ENCODE measurements around the gene NAGA. TPM values are rescaled to one million over a fixed set of nuclear protein-coding genes. Genes with fewer than 3 reads are reported as not detected.

NAGA gene
- total RNA-seq, 2 experiments from 2014 or later, result 14.4 to 16.9 TPM

DNA sequence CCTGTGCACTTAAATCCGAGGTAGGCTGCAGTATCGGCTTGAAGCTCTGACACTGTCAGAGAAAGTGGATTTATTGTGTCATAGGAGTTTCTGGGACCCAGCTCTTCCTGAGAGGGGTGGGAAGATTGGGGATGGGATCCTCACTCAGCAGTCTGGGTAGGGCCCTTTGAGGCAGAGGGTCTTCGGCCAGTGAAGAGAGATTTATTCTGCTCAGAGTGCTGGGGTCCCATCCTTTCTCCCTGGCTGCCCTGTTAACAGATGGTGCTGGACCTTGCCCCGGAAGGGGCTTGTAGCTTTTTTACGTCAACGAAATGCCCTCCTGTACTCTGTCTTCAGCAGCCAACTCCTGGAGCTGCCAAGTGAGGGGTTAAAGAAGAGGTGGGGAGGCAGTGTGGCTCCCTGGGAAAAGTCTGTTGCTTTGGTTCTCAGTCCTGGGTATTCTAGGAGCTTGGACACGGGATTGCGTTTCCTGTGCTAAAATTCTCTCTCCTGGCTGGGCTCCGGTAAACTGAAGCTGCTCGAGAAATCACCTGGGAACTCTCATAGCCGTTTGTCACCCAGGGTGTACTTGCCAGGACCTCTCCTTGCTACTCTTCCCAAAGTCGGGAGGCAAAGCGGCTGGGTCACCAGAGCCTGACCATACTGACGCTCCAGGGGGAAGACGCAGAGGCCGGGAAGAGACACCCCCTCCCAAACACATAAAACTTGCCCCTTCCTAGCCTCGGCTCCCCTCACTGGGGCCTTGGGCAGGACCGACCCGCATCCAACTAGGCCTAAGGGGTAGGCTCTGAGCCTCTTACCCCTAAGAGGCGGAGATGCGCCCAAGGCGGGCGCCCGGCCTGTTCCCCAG lies 8.1 kb upstream of the NAGA start:
- peak overlapping the region; percentile 70 for H3K27ac ChIP-seq (ENCODE audit: low read depth, low read length, poor library complexity, severe bottlenecking)
- TF ChIP-seq EZH2phosphoT487 (IDR thresholded peaks at IDR 0.05; ENCODE audit: borderline replicate concordance, low read depth, low read length), result no peak
- TF ChIP-seq, protein P1, sequence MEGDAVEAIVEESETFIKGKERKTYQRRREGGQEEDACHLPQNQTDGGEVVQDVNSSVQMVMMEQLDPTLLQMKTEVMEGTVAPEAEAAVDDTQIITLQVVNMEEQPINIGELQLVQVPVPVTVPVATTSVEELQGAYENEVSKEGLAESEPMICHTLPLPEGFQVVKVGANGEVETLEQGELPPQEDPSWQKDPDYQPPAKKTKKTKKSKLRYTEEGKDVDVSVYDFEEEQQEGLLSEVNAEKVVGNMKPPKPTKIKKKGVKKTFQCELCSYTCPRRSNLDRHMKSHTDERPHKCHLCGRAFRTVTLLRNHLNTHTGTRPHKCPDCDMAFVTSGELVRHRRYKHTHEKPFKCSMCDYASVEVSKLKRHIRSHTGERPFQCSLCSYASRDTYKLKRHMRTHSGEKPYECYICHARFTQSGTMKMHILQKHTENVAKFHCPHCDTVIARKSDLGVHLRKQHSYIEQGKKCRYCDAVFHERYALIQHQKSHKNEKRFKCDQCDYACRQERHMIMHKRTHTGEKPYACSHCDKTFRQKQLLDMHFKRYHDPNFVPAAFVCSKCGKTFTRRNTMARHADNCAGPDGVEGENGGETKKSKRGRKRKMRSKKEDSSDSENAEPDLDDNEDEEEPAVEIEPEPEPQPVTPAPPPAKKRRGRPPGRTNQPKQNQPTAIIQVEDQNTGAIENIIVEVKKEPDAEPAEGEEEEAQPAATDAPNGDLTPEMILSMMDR (conservative IDR thresholded peaks at IDR 0.05; ENCODE audit: low read length), result no peak
- POLR2A ChIA-PET, result interaction anchor here (0.6 to 1.2 kb wide), 3 partner anchors 9 to 39 kb away, joined by 3 to 5 read pairs (median 3); partner anchors contain the start of gene NDUFA6
- DNase-seq (ENCODE audit: low spot score), result no peak
- H4K20me1 ChIP-seq (ENCODE audit: insufficient read depth, low read length), result no peaks in the 10 kb centered on the region
- peaks cover 15% of the 10 kb centered on the region for H3K4me1 ChIP-seq (ENCODE audit: insufficient read depth, low read length, poor library complexity, severe bottlenecking)
- TSS peak; percentile 96 for BruUV-seq (replicated peaks)
- H3K9me3 ChIP-seq (ENCODE audit: low read length), result no peaks in the 10 kb centered on the region
- intact Hi-C loops (cut with micrococcal nuclease; ENCODE audit: unreplicated experiment), result no loop called here
- H2AFZ ChIP-seq (ENCODE audit: low read length), result peak overlapping the region; percentile 58; the same call in 1 of the 2 replicates
- peaks cover 23% of the 10 kb centered on the region for H3K36me3 ChIP-seq (ENCODE audit: insufficient read depth, low read length)
- peak overlapping the region; percentile 91 for H3K4me2 ChIP-seq (ENCODE audit: low read length)
- H3K79me2 ChIP-seq (ENCODE audit: insufficient read depth, low read depth, low read length), result peaks cover 21% of the 10 kb centered on the region
- peak overlapping the region; percentile 79 for H3K4me3 ChIP-seq (ENCODE audit: low read depth, low read length, poor library complexity, severe bottlenecking)
- no peaks in the 10 kb centered on the region for H3K9me2 ChIP-seq (ENCODE audit: insufficient read depth, low read length)
- CTCF ChIA-PET (ENCODE audit: unreplicated experiment), result interaction anchor here (0.8 kb wide), 1 partner anchor 9 kb away, joined by 3 read pairs; no protein-coding TSS in a partner anchor

DNA sequence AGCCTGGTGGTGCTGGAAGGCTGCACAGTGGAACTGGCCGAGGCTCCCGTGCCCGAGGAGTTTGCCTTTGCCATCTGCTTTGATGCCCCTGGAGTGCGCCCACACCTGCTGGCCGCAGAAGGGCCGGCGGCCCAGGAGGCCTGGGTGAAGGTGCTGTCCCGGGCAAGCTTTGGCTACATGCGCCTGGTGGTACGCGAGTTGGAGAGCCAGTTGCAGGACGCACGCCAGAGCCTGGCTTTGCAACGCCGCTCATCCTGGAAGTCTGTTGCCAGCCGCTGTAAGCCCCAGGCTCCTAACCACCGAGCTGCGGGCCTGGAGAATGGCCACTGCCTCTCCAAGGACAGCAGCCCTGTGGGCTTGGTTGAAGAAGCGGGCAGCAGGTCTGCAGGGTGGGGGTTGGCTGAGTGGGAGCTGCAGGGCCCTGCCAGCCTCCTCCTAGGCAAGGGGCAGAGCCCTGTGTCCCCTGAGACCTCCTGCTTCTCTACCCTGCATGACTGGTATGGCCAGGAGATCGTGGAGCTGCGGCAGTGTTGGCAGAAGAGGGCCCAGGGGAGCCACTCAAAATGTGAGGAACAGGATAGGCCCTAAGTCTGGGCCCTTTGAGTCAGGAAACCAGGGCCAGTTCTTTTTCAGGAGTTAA lies 7.0 kb upstream of the NAGA start:
- CTCF ChIA-PET (ENCODE audit: unreplicated experiment), result interaction anchor here (0.8 kb wide), 1 partner anchor 8 kb away, joined by 3 read pairs; no protein-coding TSS in a partner anchor
- H3K4me2 ChIP-seq (ENCODE audit: low read length), result no peak overlapping the region
- peaks cover 21% of the 10 kb centered on the region for H3K79me2 ChIP-seq (ENCODE audit: insufficient read depth, low read depth, low read length)
- no peaks in the 10 kb centered on the region for H4K20me1 ChIP-seq (ENCODE audit: insufficient read depth, low read length)
- no peak for DNase-seq (ENCODE audit: low spot score)
- peaks cover 12% of the 10 kb centered on the region for H3K36me3 ChIP-seq (ENCODE audit: insufficient read depth, low read length)
- H3K9me3 ChIP-seq (ENCODE audit: low read length), result no peaks in the 10 kb centered on the region
- no TSS peak for BruUV-seq (replicated peaks)
- H3K4me3 ChIP-seq (ENCODE audit: low read depth, low read length, poor library complexity, severe bottlenecking), result no peak overlapping the region
- no peak overlapping the region for H3K27ac ChIP-seq (ENCODE audit: low read depth, low read length, poor library complexity, severe bottlenecking)
- no peak for TF ChIP-seq EZH2phosphoT487 (IDR thresholded peaks at IDR 0.05; ENCODE audit: borderline replicate concordance, low read depth, low read length)
- TF ChIP-seq, protein P1 (conservative IDR thresholded peaks at IDR 0.05; ENCODE audit: low read length), result no peak
- POLR2A ChIA-PET, result interaction anchor here (1.2 kb wide), 1 partner anchor 8 kb away, joined by 3 read pairs; no protein-coding TSS in a partner anchor
- intact Hi-C loops (cut with micrococcal nuclease; ENCODE audit: unreplicated experiment), result no loop called here
- H2AFZ ChIP-seq (ENCODE audit: low read length), result no peak overlapping the region
- peaks cover 15% of the 10 kb centered on the region for H3K4me1 ChIP-seq (ENCODE audit: insufficient read depth, low read length, poor library complexity, severe bottlenecking)
- no peaks in the 10 kb centered on the region for H3K9me2 ChIP-seq (ENCODE audit: insufficient read depth, low read length)
